Body of pancreas (tissue), 4 donors: ENCODE data around the gene KRT79.

ENCODE experiments used
- CTCF ChIP-seq, 7 experiments: fragments of 450-650 bp in 4 of 7; fragments of 200-600 bp in 3 of 7; sonication (generic) in 3 of 7; IDR thresholded peaks; one replicate each; pipeline ENCODE4 v1.5.1; 2016 to 2019; ENCODE audit warnings: antibody characterized with exemption in 7 of 7
- POLR2A ChIP-seq, 3 donors: fragments of 450-650 bp; IDR thresholded peaks; one replicate each; pipeline ENCODE4 v1.6.1; 2016; ENCODE audit warnings: antibody characterized with exemption in 3 of 3, mild to moderate bottlenecking in 2 of 3

DNA sequence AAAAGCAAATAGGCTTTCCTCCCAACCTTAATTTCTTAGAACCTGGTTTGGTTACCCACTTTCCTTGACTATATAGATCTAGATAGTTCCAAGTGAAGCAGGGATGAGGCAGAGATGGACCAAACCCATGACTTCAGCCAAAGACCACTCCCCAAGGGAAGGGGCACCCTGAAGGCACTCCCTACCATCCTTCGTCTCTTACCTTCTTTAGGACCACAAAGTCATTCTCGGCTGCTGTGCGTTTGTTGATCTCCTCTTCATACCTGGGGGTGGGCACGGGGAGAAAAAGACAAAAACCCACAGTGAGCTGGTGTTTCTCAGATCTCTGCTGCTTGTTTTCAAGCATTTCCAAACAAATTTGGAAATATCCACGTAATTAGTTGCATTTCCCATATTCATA is 23.6 kb downstream of the KRT79 start:
- no peak for TF ChIP-seq CTCF (IDR thresholded peaks at IDR 0.05)
- no peak for TF ChIP-seq POLR2A (IDR thresholded peaks at IDR 0.05)
